ACC112 (cell line): ENCODE measurements around the gene AGAP1.

Source experiments
- H2AFZ ChIP-seq: fragments of 200-600 bp; sonication (generic); one replicate; pipeline ENCODE4 v1.6.0; 2017; ENCODE audit warnings: antibody characterized with exemption, low read length; ENCODE audit not compliant: unreplicated experiment
- H3K27ac ChIP-seq: fragments of 200-600 bp; sonication (generic); 2 replicates; pipeline ENCODE4 v1.5.1; 2014; ENCODE audit warnings: low read depth, mild to moderate bottlenecking, antibody characterized with exemption, low read length, moderate library complexity
- H3K27me3 ChIP-seq: fragments of 200-600 bp; sonication (generic); 2 replicates; pipeline ENCODE4 v1.6.1; 2014; ENCODE audit warnings: mild to moderate bottlenecking, antibody characterized with exemption, low read length, moderate library complexity, mixed read lengths; ENCODE audit not compliant: insufficient read depth
- H3K36me3 ChIP-seq: fragments of 200-600 bp; sonication (generic); 2 replicates; pipeline ENCODE4 v1.6.1; 2016; ENCODE audit warnings: mild to moderate bottlenecking, antibody characterized with exemption, low read length, moderate library complexity, mixed read lengths; ENCODE audit not compliant: insufficient read depth
- H3K4me1 ChIP-seq: fragments of 200-600 bp; sonication (generic); one replicate; pipeline ENCODE4 v1.6.1; 2016; ENCODE audit warnings: low read length, mixed read lengths; ENCODE audit not compliant: insufficient read depth, unreplicated experiment, control insufficient read depth
- H3K4me3 ChIP-seq: fragments of 200-600 bp; sonication (generic); 2 replicates; pipeline ENCODE4 v1.5.1; 2014; ENCODE audit warnings: mild to moderate bottlenecking, low read depth, low read length
- H3K79me2 ChIP-seq: fragments of 200-600 bp; sonication (generic); one replicate; pipeline ENCODE4 v1.6.0; 2016; ENCODE audit warnings: low read length; ENCODE audit not compliant: control insufficient read depth, unreplicated experiment, insufficient read depth

Gene AGAP1

DNA sequence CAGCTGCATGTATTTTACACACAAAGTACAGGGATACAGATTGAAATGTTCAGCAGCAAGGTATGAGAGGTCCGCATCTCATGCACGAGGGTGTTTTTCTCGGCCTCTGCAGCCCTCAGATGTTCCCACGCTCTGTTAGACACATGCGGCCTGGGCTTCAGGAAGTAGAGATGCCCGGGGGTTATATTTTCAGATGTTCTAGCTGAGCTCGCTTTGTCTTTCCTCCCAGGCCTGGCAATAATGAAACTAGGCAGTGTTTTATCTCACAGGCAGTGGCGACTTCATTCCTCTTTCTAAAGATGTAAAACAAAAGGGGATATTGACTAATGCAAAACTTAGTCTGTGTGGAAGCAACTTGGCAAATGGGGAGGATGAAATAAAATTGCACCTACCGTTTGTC lies 483.6 kb downstream of the AGAP1 start:
- Histone ChIP-seq H3K4me1 (no peaks in the 10 kb centered on the region), H3K79me2 (no peaks in the 10 kb centered on the region), H3K27ac (no peak overlapping the region), H3K27me3 (no peaks in the 10 kb centered on the region), H3K4me3 (no peak overlapping the region), H2AFZ (no peak overlapping the region), H3K36me3 (no peaks in the 10 kb centered on the region)

DNA sequence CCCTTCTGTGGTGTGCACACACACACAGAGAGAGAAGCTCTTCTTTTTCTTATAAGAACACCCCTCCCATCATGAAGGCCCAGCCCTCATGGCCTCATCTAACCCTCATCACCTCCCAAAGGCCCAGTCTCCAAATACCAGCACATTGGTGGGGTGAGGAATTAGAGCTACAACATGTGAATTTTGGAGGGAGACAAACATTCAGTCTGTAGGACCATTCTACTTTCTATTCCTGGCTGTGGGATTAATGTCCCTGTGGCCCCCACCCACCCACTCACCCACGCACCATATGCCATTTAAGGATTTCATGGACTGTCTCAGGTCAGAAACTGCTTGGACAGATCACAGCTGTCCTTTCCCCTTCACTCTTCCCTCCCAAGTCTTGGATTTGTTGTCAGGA lies 484.2 kb downstream of the AGAP1 start:
- Histone ChIP-seq H3K4me3 (no peak overlapping the region), H2AFZ (no peak overlapping the region), H3K79me2 (no peaks in the 10 kb centered on the region), H3K4me1 (no peaks in the 10 kb centered on the region), H3K27ac (no peak overlapping the region), H3K36me3 (no peaks in the 10 kb centered on the region), H3K27me3 (no peaks in the 10 kb centered on the region)

DNA sequence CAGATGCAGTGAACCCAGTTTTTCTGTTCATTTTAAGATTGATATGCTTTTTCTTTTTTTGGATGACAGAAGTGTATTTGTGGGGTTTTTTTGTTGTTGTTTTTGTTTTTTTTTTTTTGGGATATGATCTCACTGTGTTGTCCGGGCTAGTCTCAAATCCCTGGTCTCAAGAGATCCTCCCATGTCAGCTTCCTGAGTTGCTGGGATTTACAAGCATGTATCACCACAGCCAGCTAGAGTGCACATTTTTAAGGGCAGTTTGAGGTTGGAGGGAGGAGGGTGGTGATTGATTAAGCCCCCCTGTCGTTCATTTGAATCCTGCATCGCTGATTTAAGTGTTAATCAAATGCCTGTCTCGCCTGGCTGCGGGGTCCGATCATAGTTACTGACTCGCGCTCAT lies 485.2 kb downstream of the AGAP1 start:
- H3K27ac ChIP-seq = no peak overlapping the region
- no peaks in the 10 kb centered on the region for H3K27me3 ChIP-seq
- H3K4me1 ChIP-seq = no peaks in the 10 kb centered on the region
- H3K79me2 ChIP-seq = no peaks in the 10 kb centered on the region
- H3K4me3 ChIP-seq = no peak overlapping the region
- no peaks in the 10 kb centered on the region for H3K36me3 ChIP-seq
- H2AFZ ChIP-seq = no peak overlapping the region

DNA sequence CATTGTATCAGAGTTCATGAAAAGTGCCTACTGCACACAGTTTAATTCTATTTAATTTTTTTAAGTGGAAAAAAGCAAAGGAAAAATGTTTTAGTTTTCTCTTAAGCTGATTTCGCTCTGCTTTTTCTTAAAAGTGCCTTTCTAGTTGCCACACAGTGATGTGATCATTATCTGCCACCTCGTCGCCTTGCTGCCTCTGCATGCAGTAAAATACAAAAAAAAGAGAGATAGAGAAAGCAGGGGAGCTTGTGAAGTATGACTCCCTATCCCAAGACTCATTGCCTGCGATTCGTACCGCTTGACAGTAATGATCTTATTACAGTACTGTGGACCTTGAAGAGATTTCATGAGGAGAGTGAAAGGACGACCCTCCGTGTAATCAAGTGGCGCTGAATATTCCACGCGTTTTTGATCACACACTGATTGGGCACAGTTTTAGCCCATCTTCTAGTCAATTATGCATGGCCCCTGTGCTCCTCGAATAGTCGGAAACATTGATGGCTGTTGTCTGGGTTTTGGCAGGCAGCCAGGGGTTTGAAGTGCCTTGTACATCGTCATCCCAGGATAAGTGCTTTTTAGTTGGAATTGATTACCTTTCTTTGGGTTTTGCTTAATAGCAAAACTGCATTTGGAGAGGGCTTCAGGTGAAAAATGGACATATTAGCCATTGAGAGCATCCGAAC lies 486.1 kb downstream of the AGAP1 start:
- Histone ChIP-seq H2AFZ (no peak overlapping the region), H3K4me1 (no peaks in the 10 kb centered on the region), H3K27me3 (no peaks in the 10 kb centered on the region), H3K36me3 (no peaks in the 10 kb centered on the region), H3K4me3 (no peak overlapping the region), H3K79me2 (no peaks in the 10 kb centered on the region), H3K27ac (no peak overlapping the region)

GRCh38 chr2:235981631-235982030 lies 487.8 kb downstream of the AGAP1 start:
- Histone ChIP-seq H3K27me3 (no peaks in the 10 kb centered on the region), H3K4me1 (no peaks in the 10 kb centered on the region), H3K27ac (no peak overlapping the region), H3K4me3 (no peak overlapping the region), H3K79me2 (no peaks in the 10 kb centered on the region), H2AFZ (no peak overlapping the region), H3K36me3 (no peaks in the 10 kb centered on the region)

GRCh38 chr2:235983016-235983415 lies 489.2 kb downstream of the AGAP1 start:
- Histone ChIP-seq H3K79me2 (no peaks in the 10 kb centered on the region), H3K27me3 (no peaks in the 10 kb centered on the region), H3K4me1 (no peaks in the 10 kb centered on the region), H3K4me3 (no peak overlapping the region), H3K36me3 (no peaks in the 10 kb centered on the region), H3K27ac (no peak overlapping the region), H2AFZ (no peak overlapping the region)

DNA sequence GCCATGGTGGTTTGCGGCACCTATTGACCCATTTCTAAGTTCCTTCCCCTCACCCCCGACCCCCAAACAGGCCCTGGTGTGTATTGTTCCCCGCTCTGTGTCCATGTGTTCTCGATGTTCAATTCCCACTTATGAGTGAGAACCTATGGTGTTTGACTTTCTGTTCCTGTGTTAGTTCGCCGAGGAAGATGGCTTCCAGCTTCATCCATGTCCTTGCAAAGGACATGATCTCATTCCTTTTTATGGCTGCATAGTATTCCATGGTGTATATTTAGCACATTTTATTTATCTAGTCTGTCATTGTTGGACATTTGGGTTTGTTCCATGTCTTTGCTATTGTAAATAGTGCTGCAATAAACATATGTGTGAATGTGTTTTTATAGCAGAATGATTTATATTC lies 490.7 kb downstream of the AGAP1 start:
- H3K36me3 ChIP-seq = no peaks in the 10 kb centered on the region
- H3K4me3 ChIP-seq = no peak overlapping the region
- H3K27ac ChIP-seq = no peak overlapping the region
- no peaks in the 10 kb centered on the region for H3K79me2 ChIP-seq
- H3K27me3 ChIP-seq = no peaks in the 10 kb centered on the region
- no peak overlapping the region for H2AFZ ChIP-seq
- no peaks in the 10 kb centered on the region for H3K4me1 ChIP-seq

DNA sequence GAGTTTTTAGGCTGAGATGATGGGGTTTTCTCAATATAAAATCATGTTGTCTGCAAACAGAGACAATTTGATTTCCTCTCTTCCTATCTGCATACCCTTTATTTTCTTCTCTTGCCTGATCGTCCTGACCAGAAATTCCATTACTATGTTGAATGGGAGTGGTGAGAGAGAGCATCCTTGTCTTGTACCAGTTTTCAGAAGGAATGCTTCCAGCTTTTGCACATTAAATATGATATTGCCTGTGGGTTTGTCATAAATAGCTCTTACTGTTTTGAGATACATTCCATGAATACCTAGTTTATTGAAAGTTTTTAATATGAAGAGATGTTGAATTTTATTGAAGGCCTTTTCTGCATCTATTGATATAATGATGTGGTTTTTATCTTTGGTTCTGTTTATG lies 492.5 kb downstream of the AGAP1 start:
- Histone ChIP-seq H2AFZ (no peak overlapping the region), H3K27ac (no peak overlapping the region), H3K4me1 (no peaks in the 10 kb centered on the region), H3K79me2 (no peaks in the 10 kb centered on the region), H3K36me3 (no peaks in the 10 kb centered on the region), H3K27me3 (no peaks in the 10 kb centered on the region), H3K4me3 (no peak overlapping the region)

DNA sequence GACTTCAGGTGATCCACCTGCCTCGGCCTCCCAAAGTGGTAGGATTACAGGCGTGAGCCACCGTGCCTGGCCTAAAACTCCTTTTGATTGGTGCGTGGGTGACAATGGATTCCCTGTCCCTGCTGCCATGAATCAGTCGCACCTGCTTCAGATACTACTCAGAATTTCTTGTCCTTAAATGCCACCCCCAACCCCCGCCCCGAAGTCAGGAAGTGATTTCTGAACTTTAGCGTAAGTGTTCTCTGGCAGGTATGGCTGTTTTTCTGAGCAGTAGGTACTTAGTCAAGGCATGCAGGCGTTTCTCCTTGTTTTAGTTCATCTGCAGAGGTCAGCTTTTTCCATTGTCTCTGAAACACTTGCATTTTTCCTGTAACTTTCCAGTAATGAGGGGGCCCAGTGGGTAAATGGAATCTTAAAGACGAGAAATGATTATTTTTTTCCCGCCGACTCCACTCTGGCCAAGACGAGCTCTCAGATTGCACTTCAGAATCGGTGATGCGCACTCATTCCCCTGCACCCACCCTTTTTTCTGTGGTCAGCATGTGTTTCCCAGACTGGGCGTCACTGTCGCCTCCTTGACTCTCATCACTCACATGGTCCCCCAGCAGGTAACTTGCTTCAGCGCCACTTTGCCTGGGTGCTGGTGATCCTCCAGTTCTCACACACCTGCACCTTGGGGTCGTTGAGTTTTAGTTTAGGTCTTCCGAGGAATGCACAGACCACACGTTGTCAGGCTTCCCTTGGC lies 494.6 kb downstream of the AGAP1 start:
- no peak overlapping the region for H3K27ac ChIP-seq
- no peak overlapping the region for H2AFZ ChIP-seq
- no peaks in the 10 kb centered on the region for H3K4me1 ChIP-seq
- H3K27me3 ChIP-seq = no peaks in the 10 kb centered on the region
- H3K79me2 ChIP-seq = no peaks in the 10 kb centered on the region
- H3K36me3 ChIP-seq = no peaks in the 10 kb centered on the region
- H3K4me3 ChIP-seq = no peak overlapping the region

DNA sequence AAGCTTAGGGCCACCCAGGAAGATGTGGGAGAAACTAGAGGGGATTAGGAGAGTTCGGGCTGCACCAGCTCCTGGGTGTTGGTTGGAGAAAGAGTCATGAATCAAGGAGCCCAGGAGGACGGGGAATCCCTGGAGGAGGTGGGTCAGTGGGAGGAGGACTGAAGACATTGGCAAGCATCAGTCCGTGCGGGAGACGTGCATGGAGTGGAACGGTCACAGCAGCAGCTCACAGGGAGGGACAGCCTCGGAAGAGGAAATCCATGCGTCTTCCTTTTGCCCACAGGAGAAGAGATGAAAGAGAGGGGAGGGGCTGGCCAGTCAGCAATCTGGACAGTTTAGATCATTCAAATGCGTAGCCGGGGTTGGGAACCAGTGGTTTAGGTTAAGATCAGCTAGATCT lies 495.7 kb downstream of the AGAP1 start:
- Histone ChIP-seq H3K79me2 (no peaks in the 10 kb centered on the region), H3K4me3 (no peak overlapping the region), H3K27me3 (no peaks in the 10 kb centered on the region), H3K27ac (no peak overlapping the region), H2AFZ (no peak overlapping the region), H3K4me1 (no peaks in the 10 kb centered on the region), H3K36me3 (no peaks in the 10 kb centered on the region)

- Histone ChIP-seq H3K27me3 (no peaks in the 10 kb centered on the region), H3K27ac (no peak overlapping the region), H2AFZ (no peak overlapping the region), H3K79me2 (no peaks in the 10 kb centered on the region), H3K4me3 (no peak overlapping the region), H3K36me3 (no peaks in the 10 kb centered on the region), H3K4me1 (no peaks in the 10 kb centered on the region)
Measured at GRCh38 chr2:235990344-235990743, 496.5 kb downstream of the AGAP1 start.
